ENCODE data around the gene ADD3. TPM values are rescaled to one million over a fixed set of nuclear protein-coding genes. Genes with fewer than 3 reads are reported as not detected.
A peak's percentile ranks its signal among the peaks of the same experiment; 100 is the strongest.

ADD3 gene
- total RNA-seq, 1 experiment from 2014 or later, result 32.4 TPM

GRCh38 chr10:110160522-110160921, 152.7 kb downstream of the ADD3 start:
- no TSS peak for BruUV-seq (replicated peaks)
- ATAC-seq, result no peak
- Histone ChIP-seq H3K4me1 (ENCODE audit: control insufficient read depth, insufficient read depth, low read length) (no peaks in the 10 kb centered on the region), H3K4me3 (ENCODE audit: low read depth in 2 of 2, low read length in 2 of 2) (no peak overlapping the region), H3K27ac (ENCODE audit: low read length) (no peak overlapping the region), H3K9me3 (ENCODE audit: control insufficient read depth, insufficient read depth, low read depth, low read length) (no peaks in the 10 kb centered on the region), H3K36me3 (ENCODE audit: control insufficient read depth, insufficient read depth, low read length) (no peaks in the 10 kb centered on the region), H3K27me3 (ENCODE audit: control insufficient read depth, insufficient read depth, low read length) (peaks cover 8% of the 10 kb centered on the region; the same call in 1 of the 2 replicates)
- no peak for DNase-seq (ENCODE audit: low read depth, low spot score)
- in situ Hi-C loops (cut with HindIII; ENCODE audit: low pct_unique_long_range_greater_than_20kb, low sequenced_read_pairs) (no loop called here), intact Hi-C loops (cut with micrococcal nuclease; ENCODE audit: unreplicated experiment) (no loop called here)
- ChIA-PET CTCF (no interaction called here), POLR2A (no interaction called here)
- TF ChIP-seq CTCF (IDR thresholded peaks at IDR 0.05) (no peak), SIN3A (IDR thresholded peaks at IDR 0.05; ENCODE audit: borderline replicate concordance, insufficient read depth, low read depth, low read length) (no peak), POLR2AphosphoS5 (IDR thresholded peaks at IDR 0.05; ENCODE audit: low read depth, low read length) (no peak), TCF7L2 (IDR thresholded peaks at IDR 0.05; ENCODE audit: low read depth, low read length) (no peak), REST (IDR thresholded peaks at IDR 0.05; ENCODE audit: insufficient read depth in 1 of 2, low read depth in 2 of 2, low read length in 1 of 2) (no peak)

- Histone ChIP-seq H3K27me3 (ENCODE audit: control insufficient read depth, insufficient read depth, low read length) (peaks cover 11% of the 10 kb centered on the region), H3K4me3 (ENCODE audit: low read depth in 2 of 2, low read length in 2 of 2) (no peak overlapping the region), H3K27ac (ENCODE audit: low read length) (no peak overlapping the region), H3K36me3 (ENCODE audit: control insufficient read depth, insufficient read depth, low read length) (no peaks in the 10 kb centered on the region), H3K9me3 (ENCODE audit: control insufficient read depth, insufficient read depth, low read depth, low read length) (no peaks in the 10 kb centered on the region), H3K4me1 (ENCODE audit: control insufficient read depth, insufficient read depth, low read length) (no peaks in the 10 kb centered on the region)
- in situ Hi-C loops (cut with HindIII; ENCODE audit: low pct_unique_long_range_greater_than_20kb, low sequenced_read_pairs), result no loop called here
- TF ChIP-seq CTCF (IDR thresholded peaks at IDR 0.05) (no peak; the same call in 1 of the 2 replicates), SIN3A (IDR thresholded peaks at IDR 0.05; ENCODE audit: borderline replicate concordance, insufficient read depth, low read depth, low read length) (no peak), REST (IDR thresholded peaks at IDR 0.05; ENCODE audit: insufficient read depth in 1 of 2, low read depth in 2 of 2, low read length in 1 of 2) (no peak), POLR2AphosphoS5 (IDR thresholded peaks at IDR 0.05; ENCODE audit: low read depth, low read length) (no peak), TCF7L2 (IDR thresholded peaks at IDR 0.05; ENCODE audit: low read depth, low read length) (no peak)
- CTCF ChIA-PET, result no interaction called here
- no peak for DNase-seq (ENCODE audit: low read depth, low spot score)
- no TSS peak for BruUV-seq (replicated peaks)
- peak; percentile 58; the same call in 1 of the 2 replicates for ATAC-seq
- POLR2A ChIA-PET, result no interaction called here
- intact Hi-C loops (cut with micrococcal nuclease; ENCODE audit: unreplicated experiment), result no loop called here
Measured at GRCh38 chr10:110162741-110163145, 155.0 kb downstream of the ADD3 start.

All from Panc1 (cell line).